ENCODE results near the gene RAB5A.

GRCh38 chr3:19899264-19899663, 47.6 kb upstream of the RAB5A start:
- TF ChIP-seq CTCF (IDR thresholded peaks at IDR 0.05), result no peak
- TF ChIP-seq POLR2A (IDR thresholded peaks at IDR 0.05), result no peak
